SW 1271 (cell line): Measurements from ENCODE around the gene TMEM109.

Experiments used
- DNase-seq, 2 experiments: peaks; one replicate each; lab custom pipeline; 2025; lab: John Stamatoyannopoulos, UW

The TMEM109 gene

DNA sequence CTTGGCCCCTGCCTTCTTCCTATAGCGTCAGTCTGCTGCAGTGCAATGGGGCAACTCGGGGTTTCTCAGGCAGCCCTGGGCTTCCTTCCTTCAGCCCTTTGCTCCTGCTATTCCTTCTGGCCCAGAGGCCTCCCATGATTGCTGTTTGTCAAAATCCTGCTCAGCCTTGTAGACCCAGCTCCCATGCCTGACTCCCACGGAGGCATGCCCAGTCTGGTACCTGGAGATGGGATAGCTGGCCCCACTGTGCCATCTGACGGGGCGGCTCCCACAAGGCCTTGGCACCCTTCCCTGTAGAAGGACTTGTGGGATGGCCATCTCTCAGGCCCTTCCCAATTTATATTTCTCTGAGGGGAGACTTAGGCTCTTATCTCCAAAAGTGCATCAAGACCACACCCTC, 56.9 kb downstream of the TMEM109 start:
- DNase-seq: no peak

DNA sequence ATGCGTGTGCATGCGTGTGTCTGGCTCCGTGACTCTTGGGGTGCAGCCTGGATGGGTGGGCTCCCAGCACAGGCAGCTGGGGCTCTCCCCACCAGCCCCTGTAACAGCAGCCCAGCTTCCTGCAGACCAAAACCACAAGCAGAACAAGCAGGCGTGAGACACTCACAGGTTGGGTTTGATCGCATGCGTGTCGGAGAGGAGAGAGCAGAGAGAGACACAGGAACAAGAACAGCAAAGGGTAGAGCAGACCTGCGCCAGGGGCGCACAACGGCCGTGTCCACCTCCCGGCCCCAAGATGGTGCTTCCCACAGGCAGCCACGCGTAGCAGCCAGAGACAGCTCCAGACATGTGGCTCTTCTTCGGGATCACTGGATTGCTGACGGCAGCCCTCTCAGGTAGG, 57.6 kb downstream of the TMEM109 start, which contains the start of gene CD6:
Gene CD6, plus strand, starts transcription at position 161 of the 400 bp plus-strand sequence. Its CDS starts 186 bp downstream, at position 347.
- no peak for DNase-seq

DNA sequence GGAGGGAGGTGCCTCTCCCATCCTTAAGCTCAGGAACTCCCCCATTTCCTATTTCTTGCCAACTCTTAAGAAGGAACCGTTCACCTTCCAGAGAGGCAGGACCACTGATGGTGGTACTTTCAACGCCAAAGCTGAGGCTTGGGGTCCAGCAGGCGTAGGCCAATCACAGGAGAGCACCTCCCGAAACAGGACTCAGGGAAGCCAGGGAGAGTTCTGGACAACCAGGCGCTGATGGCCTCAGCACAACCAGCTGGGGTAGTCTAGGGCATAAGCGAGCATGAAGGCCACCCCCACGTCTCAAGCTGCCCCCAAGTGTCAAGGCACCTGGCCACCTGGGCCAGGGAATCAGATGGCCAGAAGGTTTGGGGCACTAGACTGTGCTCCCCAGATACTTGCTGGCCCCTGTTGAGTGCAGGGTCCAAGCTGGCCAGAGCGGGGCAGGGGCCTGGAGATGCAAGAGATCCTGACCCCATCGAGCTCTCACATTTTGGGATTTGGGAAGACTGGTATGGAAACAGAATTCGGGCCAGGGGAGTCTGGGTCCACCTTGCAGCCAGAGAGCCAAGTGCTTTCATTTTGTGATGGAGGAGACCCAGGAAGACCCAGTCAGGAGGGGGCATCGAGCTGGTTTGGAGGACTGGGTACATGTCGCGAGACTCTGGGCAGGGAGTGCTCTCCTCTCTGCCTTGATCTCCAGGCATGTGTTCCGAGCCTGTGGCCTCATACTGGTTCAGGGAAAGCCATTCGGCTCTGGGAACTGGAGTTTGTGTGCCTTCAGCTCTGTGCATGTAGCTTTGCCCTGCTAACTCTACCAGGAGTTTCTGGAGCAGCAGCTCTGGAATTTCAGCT, 58.4 kb downstream of the TMEM109 start:
- DNase-seq: no peak
